Raji (cell line): ENCODE data around the gene CKAP5.

ENCODE experiments used
- POLR2A ChIP-seq: IDR thresholded peaks from 2 replicates; pipeline ENCODE4 v1.6.1; 2011; ENCODE audit warnings: low read depth, low read length, control low read depth; ENCODE audit not compliant: insufficient read depth

CKAP5 gene

GRCh38 chr11:46726206-46726862 lies 119.7 kb downstream of the CKAP5 start:
- TF ChIP-seq POLR2A = no peak

- no peak for TF ChIP-seq POLR2A
Observed at GRCh38 chr11:46725338-46726205, 120.5 kb downstream of the CKAP5 start.

- no peak for TF ChIP-seq POLR2A
Observed at GRCh38 chr11:46724088-46724487, 122.0 kb downstream of the CKAP5 start.

- TF ChIP-seq POLR2A = no peak
Observed at GRCh38 chr11:46723359-46723680, 122.8 kb downstream of the CKAP5 start.

- TF ChIP-seq POLR2A = no peak
Observed at GRCh38 chr11:46722566-46723358, 123.3 kb downstream of the CKAP5 start.

GRCh38 chr11:46721286-46721685 lies 124.8 kb downstream of the CKAP5 start:
- TF ChIP-seq POLR2A = no peak

GRCh38 chr11:46719543-46720218 lies 126.4 kb downstream of the CKAP5 start:
- TF ChIP-seq POLR2A = no peak

- no peak for TF ChIP-seq POLR2A
Observed at GRCh38 chr11:46719048-46719542, 127.0 kb downstream of the CKAP5 start, which contains the start of gene F2. Gene F2 (plus strand): TSS chr11:46719213. CDS start chr11:46719236, 23 bp downstream.

GRCh38 chr11:46718155-46719019 lies 127.7 kb downstream of the CKAP5 start:
- no peak for TF ChIP-seq POLR2A

- no peak for TF ChIP-seq POLR2A
Observed at GRCh38 chr11:46712874-46713576, 133.1 kb downstream of the CKAP5 start.

GRCh38 chr11:46711303-46711702 lies 134.8 kb downstream of the CKAP5 start:
- TF ChIP-seq POLR2A = no peak

- no peak for TF ChIP-seq POLR2A
Observed at GRCh38 chr11:46710821-46711269, 135.2 kb downstream of the CKAP5 start.

- no peak for TF ChIP-seq POLR2A
Observed at GRCh38 chr11:46706886-46707285, 139.2 kb downstream of the CKAP5 start.
